HCT116 (cell line): Measurements from ENCODE around the gene ENPP3. TPM values are rescaled to one million over a fixed set of nuclear protein-coding genes. Genes with fewer than 3 reads are reported as not detected.

Experiments used
- ATAC-seq: fragments of 200-7000 bp; cut with Tn5 transposase; 2 replicates; pipeline ENCODE4 v1.9.1; 2020; ENCODE audit warnings: mild to moderate bottlenecking, moderate library complexity
- BruUV-seq: library from RNA; stranded (reverse); fragments of 400-500 nt; replicated peaks from 2 replicates; lab custom pipeline; 2021; lab: Mats Ljungman, UMichigan
- CTCF ChIA-PET: fragments of 300-600 bp; sonication (Branson Sonifier 250); formaldehyde crosslinking; loops from one replicate; lab custom pipeline; 2021; ENCODE audit warnings: antibody characterized with exemption; lab: Charles Lee
- POLR2A ChIA-PET: fragments of 300-600, 350-600 bp; sonication (Branson Sonifier 250); formaldehyde crosslinking; loops from one replicate; lab custom pipeline; 2021; ENCODE audit warnings: antibody characterized with exemption; lab: Charles Lee
- RAD21 ChIA-PET, 2 experiments: fragments of 300-600 bp; sonication (Branson Sonifier 250); formaldehyde crosslinking; loops; one replicate each; lab custom pipeline; 2023; ENCODE audit warnings: low total read pairs in 2 of 2; ENCODE audit not compliant: uncharacterized antibody in 2 of 2, unreplicated experiment in 2 of 2, low non-redundant PET in 1 of 2; lab: Charles Lee
- DNase-seq: peaks from one replicate; pipeline ENCODE4 v3.0.0-alpha.2; 2010; ENCODE audit warnings: low read depth, low spot score
- H2AFZ ChIP-seq: fragments of 200-600 bp; shearing (Covaris generic), sonication (generic); 2 replicates; pipeline ENCODE4 v1.6.1; 2017; ENCODE audit warnings: low read depth, mixed run types, mixed read lengths, antibody characterized with exemption, low read length; ENCODE audit not compliant: poor library complexity, severe bottlenecking
- H3K27ac ChIP-seq: 2 replicates; pipeline ENCODE4 v1.5.1; 2012; ENCODE audit warnings: low read depth, low read length
- H3K27me3 ChIP-seq: fragments of 200-600 bp; sonication (generic); 2 replicates; pipeline ENCODE4 v1.6.1; 2016; ENCODE audit warnings: mixed run types, low read length, mixed read lengths; ENCODE audit not compliant: insufficient read depth
- H3K36me3 ChIP-seq, 2 experiments: fragments of 200-500 bp in 1 of 2; fragments of 200-600 bp in 1 of 2; sonication (Bioruptor generic) in 1 of 2; sonication (generic) in 1 of 2; 2 replicates each; pipeline versions ENCODE4 v1.5.1 to v1.6.1; 2014 to 2016; ENCODE audit warnings: low read length in 2 of 2, inconsistent platforms in 1 of 2, mixed read lengths in 1 of 2, mixed run types in 1 of 2; ENCODE audit not compliant: insufficient read depth in 2 of 2, control insufficient read depth in 1 of 2
- H3K4me1 ChIP-seq, 2 experiments: fragments of 200-600 bp in 1 of 2; sonication (generic) in 1 of 2; 2 replicates each; pipeline versions ENCODE4 v1.5.1 to v1.6.1; 2012 to 2017; ENCODE audit warnings: low read length in 2 of 2, inconsistent platforms in 1 of 2, mild to moderate bottlenecking in 1 of 2, mixed read lengths in 1 of 2, mixed run types in 1 of 2, moderate library complexity in 1 of 2; ENCODE audit not compliant: insufficient read depth in 2 of 2, control insufficient read depth in 1 of 2
- H3K4me2 ChIP-seq: fragments of 200-600 bp; sonication (generic); 2 replicates; pipeline ENCODE4 v1.6.1; 2017; ENCODE audit warnings: mixed run types, low read length, mixed read lengths
- H3K4me3 ChIP-seq, 2 experiments: fragments of 200-600 bp in 1 of 2; sonication (generic) in 1 of 2; replicated peaks in 1 of 2; 2 replicates each; pipeline ENCODE4 v1.5.1; 2011 to 2016; ENCODE audit warnings: low read length in 2 of 2, control low read depth in 1 of 2, low read depth in 1 of 2, mild to moderate bottlenecking in 1 of 2, mixed read lengths in 1 of 2, mixed run types in 1 of 2
- H3K79me2 ChIP-seq: fragments of 200-600 bp; sonication (generic); 2 replicates; pipeline ENCODE4 v1.6.1; 2017; ENCODE audit warnings: mild to moderate bottlenecking, mixed run types, low read length, moderate library complexity, mixed read lengths; ENCODE audit not compliant: insufficient read depth
- H3K9ac ChIP-seq: fragments of 200-600 bp; sonication (generic); 2 replicates; pipeline ENCODE4 v1.6.1; 2016; ENCODE audit warnings: low read length, mixed read lengths
- H3K9me2 ChIP-seq: fragments of 200-600 bp; sonication (generic), shearing (Covaris generic); 2 replicates; pipeline ENCODE4 v1.6.1; 2017; ENCODE audit warnings: mixed run types, mild to moderate bottlenecking, moderate library complexity; ENCODE audit not compliant: insufficient read depth
- H3K9me3 ChIP-seq, 2 experiments: fragments of 200-500 bp in 1 of 2; fragments of 200-600 bp in 1 of 2; sonication (Bioruptor generic) in 1 of 2; sonication (generic) in 1 of 2; 2 replicates each; pipeline ENCODE4 v1.6.1; 2014 to 2017; ENCODE audit warnings: low read length in 2 of 2, mixed read lengths in 2 of 2, inconsistent platforms in 1 of 2, low read depth in 1 of 2, mild to moderate bottlenecking in 1 of 2, mixed run types in 1 of 2, moderate library complexity in 1 of 2; ENCODE audit not compliant: control insufficient read depth in 1 of 2, insufficient read depth in 1 of 2
- H4K20me1 ChIP-seq: fragments of 200-600 bp; sonication (generic), shearing (Covaris generic); 2 replicates; pipeline ENCODE4 v1.6.1; 2017; ENCODE audit warnings: mixed run types, mild to moderate bottlenecking, moderate library complexity; ENCODE audit not compliant: insufficient read depth
- CBX3 ChIP-seq: IDR thresholded peaks from 2 replicates; pipeline ENCODE4 v1.6.1; 2012; ENCODE audit warnings: low read depth
- CEBPB ChIP-seq: IDR thresholded peaks from 2 replicates; pipeline ENCODE4 v1.6.1; 2012; ENCODE audit warnings: low read depth
- CTCF ChIP-seq, 3 experiments: fragments of 200-600 bp in 1 of 3; sonication (generic) in 1 of 3; IDR thresholded peaks in 2 of 3; conservative IDR thresholded peaks in 1 of 3; 2 replicates each; pipeline ENCODE4 v1.5.1; 2012 to 2017; ENCODE audit warnings: low read depth in 2 of 3, low read length in 2 of 3, antibody characterized with exemption in 1 of 3, borderline replicate concordance in 1 of 3, control low read depth in 1 of 3, mild to moderate bottlenecking in 1 of 3, mixed read lengths in 1 of 3, mixed run types in 1 of 3, moderate library complexity in 1 of 3; ENCODE audit not compliant: insufficient read depth in 1 of 3
- EGR1 ChIP-seq: IDR thresholded peaks from 2 replicates; pipeline ENCODE4 v1.6.1; 2012; ENCODE audit warnings: low read depth
- ELF1 ChIP-seq: IDR thresholded peaks from 2 replicates; pipeline ENCODE4 v1.6.1; 2012; ENCODE audit warnings: low read depth, borderline replicate concordance
- EZH2 ChIP-seq: fragments of 200-600 bp; sonication (generic); IDR thresholded peaks from 2 replicates; pipeline ENCODE4 v1.6.1; 2017; ENCODE audit warnings: antibody characterized with exemption, mixed run types
- EZH2phosphoT487 ChIP-seq: fragments of 200-600 bp; IDR thresholded peaks from 2 replicates; pipeline ENCODE4 v1.6.1; 2018; ENCODE audit warnings: antibody characterized with exemption, borderline replicate concordance
- FOSL1 ChIP-seq: IDR thresholded peaks from 2 replicates; pipeline ENCODE4 v1.6.1; 2012; ENCODE audit warnings: low read depth
- JUND ChIP-seq: IDR thresholded peaks from 2 replicates; pipeline ENCODE4 v1.6.1; 2012
- POLR2A ChIP-seq: IDR thresholded peaks from 2 replicates; pipeline ENCODE4 v1.7.0; 2011; ENCODE audit warnings: borderline replicate concordance; ENCODE audit not compliant: insufficient read depth, insufficient read length; ENCODE audit errors: extremely low read depth
- POLR2AphosphoS5 ChIP-seq: IDR thresholded peaks from 2 replicates; pipeline ENCODE4 v1.6.1; 2011; ENCODE audit warnings: mild to moderate bottlenecking, low read depth, low read length, moderate library complexity
- SIN3A ChIP-seq: IDR thresholded peaks from 2 replicates; pipeline ENCODE4 v1.6.1; 2012; ENCODE audit warnings: low read depth
- SP1 ChIP-seq: IDR thresholded peaks from 2 replicates; pipeline ENCODE4 v1.6.1; 2012; ENCODE audit warnings: low read depth
- SRF ChIP-seq: IDR thresholded peaks from 2 replicates; pipeline ENCODE4 v1.6.1; 2012; ENCODE audit warnings: low read depth
- TCF7L2 ChIP-seq: IDR thresholded peaks from 2 replicates; pipeline ENCODE4 v1.7.0; 2011; ENCODE audit warnings: borderline replicate concordance, inconsistent platforms; ENCODE audit not compliant: insufficient read depth, insufficient read length; ENCODE audit errors: extremely low read depth
- YY1 ChIP-seq: IDR thresholded peaks from 2 replicates; pipeline ENCODE4 v1.6.1; 2011; ENCODE audit warnings: low read length, low read depth, moderate library complexity, mild to moderate bottlenecking; ENCODE audit not compliant: insufficient replicate concordance; ENCODE audit errors: extremely low read depth
- ZFX ChIP-seq: fragments of 450-650 bp; IDR thresholded peaks from 2 replicates; pipeline ENCODE4 v1.6.1; 2017
- ZNF274 ChIP-seq: fragments of 200-500 bp; sonication (Bioruptor generic); IDR thresholded peaks from 2 replicates; pipeline ENCODE4 v1.6.1; 2014; ENCODE audit warnings: mild to moderate bottlenecking, low read depth, low read length, inconsistent platforms
- intact Hi-C: fragments of 100-400 bp; cut with micrococcal nuclease; formaldehyde crosslinking; loops from 2 replicates; pipeline ENCODE4 v1.10.0; 2022
- total RNA-seq: library from RNA; stranded (reverse); gene quantifications from one replicate; pipeline ENCODE4 v1.2.1, GENCODE V29; 2021; ENCODE audit not compliant: unreplicated experiment
- TF ChIP-seq, protein P1 (sequence below): IDR thresholded peaks from 2 replicates; pipeline ENCODE4 v1.6.1; 2012
- TF ChIP-seq, protein P2 (sequence below): IDR thresholded peaks from 2 replicates; pipeline ENCODE4 v1.6.1; 2012
- TF ChIP-seq, protein P3 (sequence below): IDR thresholded peaks from 2 replicates; pipeline ENCODE4 v1.6.1; 2012; ENCODE audit warnings: low read depth

ENPP3 gene
- total RNA-seq, 1 experiment from 2014 or later = 0.15 TPM

DNA sequence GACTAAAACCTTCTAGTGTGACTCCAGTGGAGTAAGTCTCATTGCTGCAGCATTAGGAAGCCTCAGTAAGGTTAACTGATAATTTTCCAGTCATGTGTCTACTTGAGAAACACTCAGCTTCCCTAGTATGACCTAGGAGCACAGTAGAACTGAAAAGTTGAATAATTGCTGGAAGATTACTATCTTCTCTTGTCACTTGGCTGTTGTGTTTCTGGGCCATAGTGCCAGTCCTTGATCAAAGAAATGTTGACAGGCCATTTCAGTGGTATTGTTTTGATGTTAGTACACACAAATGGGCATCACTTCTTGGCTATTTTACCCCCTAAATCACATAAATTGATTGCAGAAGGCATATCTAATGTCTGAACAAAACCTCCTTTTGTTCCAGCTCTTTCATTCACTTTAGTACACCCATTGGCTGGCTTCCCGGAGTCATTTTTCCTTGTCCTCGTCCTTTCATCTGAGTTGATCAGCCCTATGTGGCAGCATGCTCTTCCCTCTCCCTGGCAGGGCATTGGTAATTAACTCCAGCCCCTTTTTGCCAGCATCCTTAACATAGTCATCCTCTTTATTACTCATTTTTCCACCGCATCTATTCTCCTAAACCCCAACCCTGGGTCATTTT, 6.0 kb downstream of the ENPP3 start:
- Histone ChIP-seq H3K9ac (no peak overlapping the region), H3K9me3 (no peaks in the 10 kb centered on the region), H2AFZ (no peak overlapping the region), H3K36me3 (no peaks in the 10 kb centered on the region), H3K4me3 (no peak overlapping the region), H3K4me1 (peaks cover 0 to 11% of the 10 kb centered on the region in 2 experiments; a peak in 2 of 4 replicates), H3K27me3 (no peaks in the 10 kb centered on the region), H3K79me2 (no peaks in the 10 kb centered on the region), H3K9me2 (no peaks in the 10 kb centered on the region), H3K27ac (no peak overlapping the region), H4K20me1 (no peaks in the 10 kb centered on the region), H3K4me2 (no peak overlapping the region; the same call in 1 of the 2 replicates)
- ChIA-PET POLR2A (interaction anchor here (0.6 kb wide), 1 partner anchor 1528 kb away, joined by 3 read pairs; no protein-coding TSS in a partner anchor), CTCF (no interaction called here), RAD21 (no interaction called here)
- intact Hi-C loops = no loop called here
- peak; percentile 85 for ATAC-seq
- no TSS peak for BruUV-seq
- peak; percentile 66 for DNase-seq
- TF ChIP-seq TCF7L2 = peak; percentile 7
- no peak for TF ChIP-seq EZH2phosphoT487
- TF ChIP-seq CBX3 = peak; percentile 63; the same call in 1 of the 2 replicates
- TF ChIP-seq, protein P1, sequence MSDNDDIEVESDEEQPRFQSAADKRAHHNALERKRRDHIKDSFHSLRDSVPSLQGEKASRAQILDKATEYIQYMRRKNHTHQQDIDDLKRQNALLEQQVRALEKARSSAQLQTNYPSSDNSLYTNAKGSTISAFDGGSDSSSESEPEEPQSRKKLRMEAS = peak; percentile 82
- no peak for TF ChIP-seq YY1
- peak; percentile 40 for TF ChIP-seq JUND
- no peak for TF ChIP-seq SRF
- TF ChIP-seq EGR1 = no peak
- TF ChIP-seq CTCF (IDR thresholded peaks at IDR 0.05 in 2 of 3, conservative IDR thresholded peaks at IDR 0.05 in 1 of 3; ENCODE audit: borderline replicate concordance in 1 of 3, insufficient read depth in 1 of 3, low read depth in 2 of 3, low read length in 2 of 3) = no peak
- TF ChIP-seq ELF1 = no peak
- no peak for TF ChIP-seq POLR2AphosphoS5
- peak; percentile 47; the same call in 1 of the 2 replicates for TF ChIP-seq SP1
- TF ChIP-seq EZH2 = no peak
- no peak for TF ChIP-seq ZFX
- TF ChIP-seq CEBPB = peak; percentile 46
- TF ChIP-seq, protein P2, sequence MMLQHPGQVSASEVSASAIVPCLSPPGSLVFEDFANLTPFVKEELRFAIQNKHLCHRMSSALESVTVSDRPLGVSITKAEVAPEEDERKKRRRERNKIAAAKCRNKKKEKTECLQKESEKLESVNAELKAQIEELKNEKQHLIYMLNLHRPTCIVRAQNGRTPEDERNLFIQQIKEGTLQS = no peak
- no peak for TF ChIP-seq SIN3A
- TF ChIP-seq POLR2A = no peak
- TF ChIP-seq ZNF274 = no peak
- TF ChIP-seq FOSL1 = peak; percentile 25; the same call in 1 of the 2 replicates
- TF ChIP-seq, protein P3, sequence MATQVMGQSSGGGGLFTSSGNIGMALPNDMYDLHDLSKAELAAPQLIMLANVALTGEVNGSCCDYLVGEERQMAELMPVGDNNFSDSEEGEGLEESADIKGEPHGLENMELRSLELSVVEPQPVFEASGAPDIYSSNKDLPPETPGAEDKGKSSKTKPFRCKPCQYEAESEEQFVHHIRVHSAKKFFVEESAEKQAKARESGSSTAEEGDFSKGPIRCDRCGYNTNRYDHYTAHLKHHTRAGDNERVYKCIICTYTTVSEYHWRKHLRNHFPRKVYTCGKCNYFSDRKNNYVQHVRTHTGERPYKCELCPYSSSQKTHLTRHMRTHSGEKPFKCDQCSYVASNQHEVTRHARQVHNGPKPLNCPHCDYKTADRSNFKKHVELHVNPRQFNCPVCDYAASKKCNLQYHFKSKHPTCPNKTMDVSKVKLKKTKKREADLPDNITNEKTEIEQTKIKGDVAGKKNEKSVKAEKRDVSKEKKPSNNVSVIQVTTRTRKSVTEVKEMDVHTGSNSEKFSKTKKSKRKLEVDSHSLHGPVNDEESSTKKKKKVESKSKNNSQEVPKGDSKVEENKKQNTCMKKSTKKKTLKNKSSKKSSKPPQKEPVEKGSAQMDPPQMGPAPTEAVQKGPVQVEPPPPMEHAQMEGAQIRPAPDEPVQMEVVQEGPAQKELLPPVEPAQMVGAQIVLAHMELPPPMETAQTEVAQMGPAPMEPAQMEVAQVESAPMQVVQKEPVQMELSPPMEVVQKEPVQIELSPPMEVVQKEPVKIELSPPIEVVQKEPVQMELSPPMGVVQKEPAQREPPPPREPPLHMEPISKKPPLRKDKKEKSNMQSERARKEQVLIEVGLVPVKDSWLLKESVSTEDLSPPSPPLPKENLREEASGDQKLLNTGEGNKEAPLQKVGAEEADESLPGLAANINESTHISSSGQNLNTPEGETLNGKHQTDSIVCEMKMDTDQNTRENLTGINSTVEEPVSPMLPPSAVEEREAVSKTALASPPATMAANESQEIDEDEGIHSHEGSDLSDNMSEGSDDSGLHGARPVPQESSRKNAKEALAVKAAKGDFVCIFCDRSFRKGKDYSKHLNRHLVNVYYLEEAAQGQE = no peak
